Panc1 (cell line): ENCODE data around the gene TIMM22. TPM values are rescaled to one million over a fixed set of nuclear protein-coding genes. Genes with fewer than 3 reads are reported as not detected.

Experiments
- ATAC-seq: fragments of 200-7000 bp; cut with Tn5 transposase; 2 replicates; pipeline ENCODE4 v1.9.1; 2020; ENCODE audit warnings: mild to moderate bottlenecking, moderate library complexity
- BruUV-seq: library from RNA; stranded (reverse); fragments of 400-500 nt; replicated peaks from 2 replicates; lab custom pipeline; 2021; lab: Mats Ljungman, UMichigan
- CTCF ChIA-PET: fragments of 300-600 bp; sonication (Branson Sonifier 250); formaldehyde crosslinking; loops from one replicate; lab custom pipeline; 2022; ENCODE audit warnings: antibody characterized with exemption; lab: Charles Lee
- POLR2A ChIA-PET: fragments of 300-600 bp; sonication (Branson Sonifier 250); formaldehyde crosslinking; loops from one replicate; lab custom pipeline; 2022; ENCODE audit warnings: antibody characterized with exemption; lab: Charles Lee
- DNase-seq: peaks from one replicate; pipeline ENCODE4 v3.0.0-alpha.2; 2010; ENCODE audit warnings: low read depth, low spot score
- H3K27ac ChIP-seq: 2 replicates; pipeline ENCODE4 v1.5.1; 2011; ENCODE audit warnings: mild to moderate bottlenecking, low read length, inconsistent platforms
- H3K27me3 ChIP-seq: fragments of 200-500 bp; sonication (Bioruptor generic); 2 replicates; pipeline ENCODE4 v1.6.0; 2014; ENCODE audit warnings: low read length, inconsistent platforms; ENCODE audit not compliant: control insufficient read depth, insufficient read depth
- H3K36me3 ChIP-seq: fragments of 200-500 bp; sonication (Bioruptor generic); 2 replicates; pipeline ENCODE4 v1.5.1; 2014; ENCODE audit warnings: inconsistent platforms, mild to moderate bottlenecking, low read length, moderate library complexity; ENCODE audit not compliant: control insufficient read depth, insufficient read depth
- H3K4me1 ChIP-seq: 2 replicates; pipeline ENCODE4 v1.5.1; 2011; ENCODE audit warnings: inconsistent platforms, mild to moderate bottlenecking, low read length, moderate library complexity; ENCODE audit not compliant: control insufficient read depth, insufficient read depth
- H3K4me3 ChIP-seq, 2 experiments: 2 replicates each; pipeline ENCODE4 v1.5.1; 2011 to 2012; ENCODE audit warnings: low read depth in 2 of 2, low read length in 2 of 2, mild to moderate bottlenecking in 2 of 2, inconsistent platforms in 1 of 2, moderate library complexity in 1 of 2
- H3K9me3 ChIP-seq: fragments of 200-500 bp; sonication (Bioruptor generic); 2 replicates; pipeline ENCODE4 v1.5.1; 2014; ENCODE audit warnings: low read depth, mild to moderate bottlenecking, inconsistent platforms, low read length, moderate library complexity; ENCODE audit not compliant: control insufficient read depth, insufficient read depth
- POLR2AphosphoS5 ChIP-seq: IDR thresholded peaks from 2 replicates; pipeline ENCODE4 v1.6.1; 2012; ENCODE audit warnings: mild to moderate bottlenecking, low read depth, low read length, moderate library complexity
- SIN3A ChIP-seq: IDR thresholded peaks from 2 replicates; pipeline ENCODE4 v1.6.1; 2012; ENCODE audit warnings: low read depth, mild to moderate bottlenecking, low read length, moderate library complexity, borderline replicate concordance; ENCODE audit not compliant: insufficient read depth
- TCF7L2 ChIP-seq: IDR thresholded peaks from 2 replicates; pipeline ENCODE4 v1.6.1; 2011; ENCODE audit warnings: mild to moderate bottlenecking, low read depth, low read length, inconsistent platforms
- in situ Hi-C: cut with HindIII; loops from 2 replicates; pipeline ENCODE4 v1.10.0; 2016; ENCODE audit warnings: low sequenced_read_pairs, low pct_unique_long_range_greater_than_20kb
- intact Hi-C: fragments of 100-400 bp; cut with micrococcal nuclease; formaldehyde crosslinking; loops from one replicate; pipeline ENCODE4 v1.10.0; 2022; ENCODE audit not compliant: unreplicated experiment
- total RNA-seq: library from RNA; stranded (reverse); gene quantifications from one replicate; pipeline ENCODE4 v1.2.1, GENCODE V29; 2021; ENCODE audit not compliant: unreplicated experiment
- TF ChIP-seq, protein P1 (sequence below), 2 experiments: IDR thresholded peaks; 2 replicates each; pipeline ENCODE4 v1.6.1; 2011 to 2012; ENCODE audit warnings: low read depth in 2 of 2, control low read depth in 1 of 2, low read length in 1 of 2, mild to moderate bottlenecking in 1 of 2, moderate library complexity in 1 of 2; ENCODE audit not compliant: insufficient read depth in 1 of 2
- TF ChIP-seq, protein P2 (sequence below): fragments of 450-650 bp; IDR thresholded peaks from 2 replicates; pipeline ENCODE4 v1.5.1; 2017; ENCODE audit warnings: mild to moderate bottlenecking

The TIMM22 gene
- total RNA-seq, 1 experiment from 2014 or later = 10.2 TPM

DNA sequence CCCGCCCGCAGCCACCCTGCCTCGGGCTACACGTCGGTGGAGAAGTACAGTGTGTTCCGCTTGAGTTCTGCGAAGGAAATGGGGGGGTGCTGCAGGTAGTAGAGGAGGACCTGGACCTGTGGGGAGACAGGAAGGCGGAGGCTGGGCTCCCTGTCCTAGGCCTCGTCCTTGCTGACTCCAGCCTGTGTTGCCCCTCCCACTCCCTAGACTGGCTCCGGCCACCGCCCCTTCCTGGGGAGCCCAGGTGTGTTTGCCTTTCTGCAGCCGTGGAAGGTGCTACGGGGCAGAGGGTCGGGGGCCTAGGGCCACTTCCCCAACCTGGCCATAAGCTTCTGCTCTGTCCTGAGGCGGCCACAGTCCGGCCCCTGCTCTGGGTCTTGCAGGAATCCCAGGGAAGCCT, 9.1 kb downstream of the TIMM22 start:
- no peaks in the 10 kb centered on the region; the same call in 1 of the 2 replicates for H3K36me3 ChIP-seq
- CTCF ChIA-PET = no interaction called here
- no peaks in the 10 kb centered on the region for H3K9me3 ChIP-seq
- ATAC-seq (no peak), DNase-seq (no peak)
- no peak for TF ChIP-seq SIN3A
- no peak for TF ChIP-seq POLR2AphosphoS5
- TF ChIP-seq TCF7L2 = no peak
- TF ChIP-seq, protein P1, sequence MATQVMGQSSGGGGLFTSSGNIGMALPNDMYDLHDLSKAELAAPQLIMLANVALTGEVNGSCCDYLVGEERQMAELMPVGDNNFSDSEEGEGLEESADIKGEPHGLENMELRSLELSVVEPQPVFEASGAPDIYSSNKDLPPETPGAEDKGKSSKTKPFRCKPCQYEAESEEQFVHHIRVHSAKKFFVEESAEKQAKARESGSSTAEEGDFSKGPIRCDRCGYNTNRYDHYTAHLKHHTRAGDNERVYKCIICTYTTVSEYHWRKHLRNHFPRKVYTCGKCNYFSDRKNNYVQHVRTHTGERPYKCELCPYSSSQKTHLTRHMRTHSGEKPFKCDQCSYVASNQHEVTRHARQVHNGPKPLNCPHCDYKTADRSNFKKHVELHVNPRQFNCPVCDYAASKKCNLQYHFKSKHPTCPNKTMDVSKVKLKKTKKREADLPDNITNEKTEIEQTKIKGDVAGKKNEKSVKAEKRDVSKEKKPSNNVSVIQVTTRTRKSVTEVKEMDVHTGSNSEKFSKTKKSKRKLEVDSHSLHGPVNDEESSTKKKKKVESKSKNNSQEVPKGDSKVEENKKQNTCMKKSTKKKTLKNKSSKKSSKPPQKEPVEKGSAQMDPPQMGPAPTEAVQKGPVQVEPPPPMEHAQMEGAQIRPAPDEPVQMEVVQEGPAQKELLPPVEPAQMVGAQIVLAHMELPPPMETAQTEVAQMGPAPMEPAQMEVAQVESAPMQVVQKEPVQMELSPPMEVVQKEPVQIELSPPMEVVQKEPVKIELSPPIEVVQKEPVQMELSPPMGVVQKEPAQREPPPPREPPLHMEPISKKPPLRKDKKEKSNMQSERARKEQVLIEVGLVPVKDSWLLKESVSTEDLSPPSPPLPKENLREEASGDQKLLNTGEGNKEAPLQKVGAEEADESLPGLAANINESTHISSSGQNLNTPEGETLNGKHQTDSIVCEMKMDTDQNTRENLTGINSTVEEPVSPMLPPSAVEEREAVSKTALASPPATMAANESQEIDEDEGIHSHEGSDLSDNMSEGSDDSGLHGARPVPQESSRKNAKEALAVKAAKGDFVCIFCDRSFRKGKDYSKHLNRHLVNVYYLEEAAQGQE (IDR thresholded peaks at IDR 0.05; ENCODE audit: insufficient read depth in 1 of 2, low read depth in 2 of 2, low read length in 1 of 2) = no peak
- POLR2A ChIA-PET = no interaction called here
- H3K27ac ChIP-seq = no peak overlapping the region
- H3K4me1 ChIP-seq = peaks cover 41% of the 10 kb centered on the region
- no peak overlapping the region for H3K4me3 ChIP-seq
- intact Hi-C loops = no loop called here
- in situ Hi-C loops = no loop called here
- no TSS peak for BruUV-seq
- no peaks in the 10 kb centered on the region for H3K27me3 ChIP-seq

DNA sequence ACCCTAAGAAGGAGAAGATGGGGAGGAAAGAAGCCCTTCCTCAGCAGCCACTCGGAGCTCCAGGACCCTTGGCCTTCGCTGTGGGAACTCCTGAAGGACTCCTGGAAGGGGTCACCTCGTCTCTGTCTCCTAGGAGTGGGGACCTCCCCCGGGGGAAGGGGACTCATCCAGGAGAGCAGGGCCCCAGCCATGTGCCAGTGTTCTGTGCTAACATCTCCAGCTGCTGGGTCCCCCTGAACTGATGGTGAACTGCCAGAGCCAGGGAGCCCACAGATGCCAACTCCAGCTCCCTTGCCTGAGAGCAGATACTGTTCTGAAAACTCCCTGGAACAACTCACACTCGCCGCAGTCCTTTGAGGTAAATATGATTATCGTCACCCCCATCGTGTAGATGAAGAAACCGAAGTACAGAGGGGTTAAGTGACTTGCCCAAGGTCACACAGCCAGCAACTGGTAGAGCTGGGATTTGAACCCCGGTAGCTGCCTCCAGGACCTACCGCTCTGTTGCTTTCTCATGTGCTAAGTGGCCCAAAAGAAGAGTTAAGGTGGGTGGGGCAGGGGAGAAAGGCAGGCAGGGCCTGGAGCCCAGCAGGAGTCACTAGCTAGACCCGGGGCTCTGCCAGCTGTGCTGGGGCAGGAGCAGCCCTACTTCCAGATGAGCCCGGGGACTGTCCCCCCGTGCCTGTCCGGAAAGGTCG, 10.5 kb downstream of the TIMM22 start:
- in situ Hi-C loops = no loop called here
- DNase-seq (no peak), ATAC-seq (no peak)
- no peak for TF ChIP-seq POLR2AphosphoS5
- no peak for TF ChIP-seq TCF7L2
- TF ChIP-seq SIN3A = no peak
- TF ChIP-seq, protein P1 (IDR thresholded peaks at IDR 0.05; ENCODE audit: insufficient read depth in 1 of 2, low read depth in 2 of 2, low read length in 1 of 2) = no peak
- TF ChIP-seq, protein P2, sequence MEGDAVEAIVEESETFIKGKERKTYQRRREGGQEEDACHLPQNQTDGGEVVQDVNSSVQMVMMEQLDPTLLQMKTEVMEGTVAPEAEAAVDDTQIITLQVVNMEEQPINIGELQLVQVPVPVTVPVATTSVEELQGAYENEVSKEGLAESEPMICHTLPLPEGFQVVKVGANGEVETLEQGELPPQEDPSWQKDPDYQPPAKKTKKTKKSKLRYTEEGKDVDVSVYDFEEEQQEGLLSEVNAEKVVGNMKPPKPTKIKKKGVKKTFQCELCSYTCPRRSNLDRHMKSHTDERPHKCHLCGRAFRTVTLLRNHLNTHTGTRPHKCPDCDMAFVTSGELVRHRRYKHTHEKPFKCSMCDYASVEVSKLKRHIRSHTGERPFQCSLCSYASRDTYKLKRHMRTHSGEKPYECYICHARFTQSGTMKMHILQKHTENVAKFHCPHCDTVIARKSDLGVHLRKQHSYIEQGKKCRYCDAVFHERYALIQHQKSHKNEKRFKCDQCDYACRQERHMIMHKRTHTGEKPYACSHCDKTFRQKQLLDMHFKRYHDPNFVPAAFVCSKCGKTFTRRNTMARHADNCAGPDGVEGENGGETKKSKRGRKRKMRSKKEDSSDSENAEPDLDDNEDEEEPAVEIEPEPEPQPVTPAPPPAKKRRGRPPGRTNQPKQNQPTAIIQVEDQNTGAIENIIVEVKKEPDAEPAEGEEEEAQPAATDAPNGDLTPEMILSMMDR = no peak
- Histone ChIP-seq H3K27me3 (no peaks in the 10 kb centered on the region), H3K36me3 (no peaks in the 10 kb centered on the region), H3K27ac (no peak overlapping the region), H3K4me1 (peaks cover 28% of the 10 kb centered on the region), H3K4me3 (no peak overlapping the region), H3K9me3 (no peaks in the 10 kb centered on the region)
- ChIA-PET POLR2A (no interaction called here), CTCF (no interaction called here)
- intact Hi-C loops = no loop called here
- BruUV-seq = no TSS peak
